GM15510 (cell line): Measurements from ENCODE around the gene HEMGN.

Source experiments
- POLR2A ChIP-seq: IDR thresholded peaks from 3 replicates; pipeline ENCODE4 v1.6.1; 2011; ENCODE audit warnings: borderline replicate concordance; ENCODE audit not compliant: insufficient read length; ENCODE audit errors: extremely low read depth

Gene HEMGN, protein sequence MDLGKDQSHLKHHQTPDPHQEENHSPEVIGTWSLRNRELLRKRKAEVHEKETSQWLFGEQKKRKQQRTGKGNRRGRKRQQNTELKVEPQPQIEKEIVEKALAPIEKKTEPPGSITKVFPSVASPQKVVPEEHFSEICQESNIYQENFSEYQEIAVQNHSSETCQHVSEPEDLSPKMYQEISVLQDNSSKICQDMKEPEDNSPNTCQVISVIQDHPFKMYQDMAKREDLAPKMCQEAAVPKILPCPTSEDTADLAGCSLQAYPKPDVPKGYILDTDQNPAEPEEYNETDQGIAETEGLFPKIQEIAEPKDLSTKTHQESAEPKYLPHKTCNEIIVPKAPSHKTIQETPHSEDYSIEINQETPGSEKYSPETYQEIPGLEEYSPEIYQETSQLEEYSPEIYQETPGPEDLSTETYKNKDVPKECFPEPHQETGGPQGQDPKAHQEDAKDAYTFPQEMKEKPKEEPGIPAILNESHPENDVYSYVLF

DNA sequence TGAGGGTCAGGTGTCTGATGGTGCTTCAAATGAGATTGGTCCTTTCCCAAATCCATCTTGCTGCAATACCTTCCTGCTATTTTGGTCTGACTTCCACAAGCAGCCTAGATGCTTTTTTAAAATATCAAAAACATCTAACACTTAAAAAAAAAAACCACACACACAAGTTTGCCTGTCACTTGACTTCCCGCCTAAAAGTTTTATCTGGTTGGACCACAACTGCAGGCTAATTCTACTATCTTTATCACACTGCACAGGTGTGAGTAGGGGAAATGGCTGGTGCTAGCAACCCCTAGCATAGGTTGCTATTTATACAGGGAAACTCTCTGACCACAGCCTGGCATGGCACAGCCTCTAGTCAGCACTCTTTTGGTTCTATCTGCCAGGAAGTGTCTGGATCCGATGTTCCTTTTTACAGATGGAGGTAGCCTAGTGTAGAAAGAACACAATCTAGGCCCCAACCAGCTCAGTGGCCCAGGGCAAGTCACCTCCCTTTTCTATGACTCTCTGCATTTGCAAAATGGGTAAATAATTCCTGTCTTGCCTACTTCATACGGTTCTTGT is at the start of gene HEMGN:
TSS of gene HEMGN (minus strand) at position 92 of the 564 bp plus-strand sequence. CDS start at position 56, 36 bp downstream.
- no peak for TF ChIP-seq POLR2A

DNA sequence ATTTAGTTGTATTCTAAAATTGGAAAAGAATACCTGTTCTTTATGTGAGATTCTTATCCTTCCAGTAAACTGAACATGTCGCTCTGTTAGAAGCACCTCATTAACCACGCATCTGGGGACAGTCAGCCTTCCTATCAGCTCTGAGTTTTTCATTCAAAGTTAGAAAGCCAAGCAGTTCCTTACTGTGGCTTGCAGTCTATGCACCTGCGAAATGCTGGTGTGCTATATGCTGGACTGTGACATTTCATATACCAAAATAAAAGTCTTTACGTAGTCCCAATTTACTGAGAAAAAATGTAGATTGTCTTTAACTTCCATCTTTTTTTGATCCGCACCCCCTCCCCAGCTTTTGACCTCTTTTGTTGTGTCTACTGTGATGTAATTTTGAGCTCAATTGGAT is 49.5 kb upstream of the HEMGN start:
- no peak for TF ChIP-seq POLR2A

DNA sequence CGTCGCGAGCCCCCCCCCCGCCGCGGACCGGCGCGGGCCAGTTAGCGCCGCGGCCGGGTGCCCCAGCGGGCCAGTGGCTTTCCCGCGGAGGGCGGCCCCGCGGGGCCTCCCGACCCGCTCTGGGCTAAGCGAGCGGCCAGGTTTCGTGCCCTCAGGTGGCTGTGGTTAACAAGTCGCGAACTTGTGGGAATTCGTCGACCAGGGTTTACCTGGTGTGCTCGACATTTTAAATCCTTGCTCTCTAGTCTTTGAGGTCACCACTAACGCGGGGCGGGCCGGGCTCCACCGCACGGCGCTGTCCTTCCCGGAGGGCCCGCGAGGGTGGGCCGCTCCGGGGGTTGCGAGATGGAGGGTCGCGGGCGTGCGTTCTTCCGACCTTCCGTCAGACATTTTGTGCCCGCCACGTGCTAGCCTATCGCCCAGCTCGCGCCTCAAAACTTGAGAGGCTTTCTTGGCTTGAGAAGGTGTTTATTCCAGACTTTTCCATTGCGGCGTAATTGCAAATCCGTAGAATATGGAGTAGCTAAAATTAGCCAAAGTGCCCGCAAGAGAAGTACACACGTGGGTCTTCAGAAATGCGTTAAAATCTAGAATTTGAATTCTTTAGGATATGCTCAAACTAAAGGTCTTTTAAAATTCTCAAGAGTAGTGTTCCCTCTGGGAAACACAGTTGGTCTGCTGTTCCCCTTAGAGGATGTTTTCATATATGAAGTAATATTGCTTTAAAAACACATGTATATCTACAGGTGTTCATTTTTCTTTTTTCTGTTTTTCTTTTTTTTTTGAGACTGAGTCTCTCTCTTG is 47.3 kb upstream of the HEMGN start:
- no peak for TF ChIP-seq POLR2A

DNA sequence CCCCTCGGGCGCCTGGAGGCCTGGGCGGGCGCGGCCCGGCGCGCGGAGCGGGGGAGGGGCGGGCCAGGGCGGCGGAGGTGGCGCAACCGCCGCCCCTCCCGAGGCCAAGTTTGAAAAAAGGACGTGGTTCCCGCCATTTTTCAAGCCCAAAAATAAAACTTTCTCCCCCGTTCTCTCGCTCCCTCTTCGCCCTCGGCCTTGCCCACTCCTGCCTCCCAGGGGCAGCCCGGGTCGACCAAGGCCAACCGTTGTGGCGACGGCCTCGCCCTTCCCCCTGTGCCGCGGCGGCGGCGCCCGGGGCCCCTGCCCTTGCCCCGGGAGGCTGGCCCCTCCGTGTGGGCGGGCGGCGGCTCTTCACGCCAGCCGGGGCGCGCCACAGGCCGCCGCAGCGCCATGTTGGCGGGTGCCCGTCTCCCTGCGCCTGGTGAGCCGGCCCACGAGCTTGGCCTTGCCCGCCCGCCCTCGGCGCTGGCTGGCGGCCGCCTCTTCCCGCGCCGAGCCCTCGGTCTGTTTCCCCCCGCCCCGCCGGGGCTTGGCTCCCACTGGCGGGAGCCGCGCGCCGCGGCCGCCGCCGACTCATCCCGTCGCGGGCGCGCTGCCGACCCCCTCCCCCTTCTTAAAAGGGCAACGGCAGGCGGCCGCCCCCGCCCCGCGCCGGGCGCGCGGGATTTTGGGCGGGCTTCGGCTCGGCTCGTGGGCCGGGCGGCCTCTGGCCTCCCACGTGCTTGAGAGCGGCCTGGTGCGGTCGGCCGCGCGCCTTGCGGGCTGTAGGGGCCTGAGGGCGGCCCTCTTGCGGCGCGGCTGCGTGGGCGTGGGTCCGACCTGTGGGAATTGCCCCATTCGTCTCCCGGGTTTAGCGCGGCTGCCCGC is 46.5 kb upstream of the HEMGN start:
- peak; percentile 56 for TF ChIP-seq POLR2A

DNA sequence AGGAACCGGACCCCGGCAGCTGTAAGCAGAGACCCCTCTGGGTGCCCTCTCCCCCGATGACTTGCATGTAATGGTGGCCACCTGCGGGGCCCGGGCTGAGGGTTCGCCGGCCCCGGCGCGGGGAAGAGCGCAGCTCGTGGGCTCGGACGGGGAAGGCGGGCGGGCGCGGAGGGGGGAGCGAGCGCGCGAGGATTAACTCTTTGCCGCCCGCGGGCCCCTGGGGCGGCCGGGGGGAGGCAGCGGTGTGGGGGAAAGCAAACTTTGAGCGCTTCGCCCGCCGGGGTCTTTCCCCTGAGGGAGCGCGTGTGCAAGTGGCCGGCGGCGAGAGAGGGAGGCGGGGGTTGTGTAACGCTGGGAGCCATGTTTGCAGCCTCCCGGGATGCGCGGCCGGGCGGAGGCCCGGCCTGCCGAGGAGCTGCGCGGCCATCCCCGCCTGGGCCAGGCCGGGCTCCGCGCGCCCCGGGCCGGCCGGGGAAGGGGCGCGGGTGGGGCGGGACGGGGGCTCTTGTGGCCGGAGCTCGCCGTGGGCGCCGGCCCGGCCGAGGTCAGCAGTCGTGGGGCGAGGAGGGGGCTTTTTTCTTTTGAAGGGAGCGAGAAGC is 45.7 kb upstream of the HEMGN start:
- TF ChIP-seq POLR2A, result no peak

DNA sequence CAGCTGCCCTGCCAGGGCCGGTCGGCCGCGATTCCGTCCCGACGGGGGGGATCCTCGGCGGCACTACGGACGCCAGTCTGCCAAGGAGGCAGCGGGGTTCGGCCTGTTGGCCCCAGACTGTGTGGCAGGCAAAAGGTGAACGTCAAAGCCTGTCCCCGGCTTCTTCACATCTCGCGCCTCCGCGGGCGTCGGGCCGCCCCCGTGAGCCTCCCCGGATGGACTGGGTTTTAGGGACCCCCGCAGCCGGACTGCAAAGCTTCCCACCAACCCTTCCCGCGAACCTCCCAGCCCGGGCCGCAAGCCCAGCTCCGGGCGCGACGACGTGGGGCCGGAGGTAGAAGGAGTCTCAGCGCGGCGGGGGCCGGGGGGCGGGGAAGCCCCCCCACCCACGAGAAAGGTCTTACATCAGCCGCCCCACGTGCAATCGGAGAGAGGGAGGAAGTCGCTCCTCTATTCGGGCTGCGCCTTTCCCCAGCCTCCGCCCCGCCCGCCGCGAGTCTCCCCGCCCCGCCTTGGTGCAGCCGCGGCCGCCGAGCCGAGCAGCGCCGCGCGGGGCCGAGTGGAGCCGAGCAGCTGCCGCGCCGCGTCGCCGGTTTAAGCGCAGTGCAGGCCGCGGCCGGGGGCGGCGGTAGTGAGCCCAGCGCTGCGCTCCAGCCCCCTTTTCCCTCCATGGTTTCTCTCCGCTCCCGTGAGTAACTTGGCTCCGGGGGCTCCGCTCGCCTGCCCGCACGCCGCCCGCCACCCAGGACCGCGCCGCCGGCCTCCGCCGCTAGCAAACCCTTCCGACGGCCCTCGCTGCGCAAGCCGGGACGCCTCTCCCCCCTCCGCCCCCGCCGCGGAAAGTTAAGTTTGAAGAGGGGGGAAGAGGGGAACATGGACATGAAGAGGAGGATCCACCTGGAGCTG is 45.0 kb upstream of the HEMGN start, which contains the start of gene ANP32B:
TSS of gene ANP32B (plus strand) at position 659 of the 906 bp plus-strand sequence. CDS start at position 874, 215 bp downstream.
- peak; percentile 56 for TF ChIP-seq POLR2A

DNA sequence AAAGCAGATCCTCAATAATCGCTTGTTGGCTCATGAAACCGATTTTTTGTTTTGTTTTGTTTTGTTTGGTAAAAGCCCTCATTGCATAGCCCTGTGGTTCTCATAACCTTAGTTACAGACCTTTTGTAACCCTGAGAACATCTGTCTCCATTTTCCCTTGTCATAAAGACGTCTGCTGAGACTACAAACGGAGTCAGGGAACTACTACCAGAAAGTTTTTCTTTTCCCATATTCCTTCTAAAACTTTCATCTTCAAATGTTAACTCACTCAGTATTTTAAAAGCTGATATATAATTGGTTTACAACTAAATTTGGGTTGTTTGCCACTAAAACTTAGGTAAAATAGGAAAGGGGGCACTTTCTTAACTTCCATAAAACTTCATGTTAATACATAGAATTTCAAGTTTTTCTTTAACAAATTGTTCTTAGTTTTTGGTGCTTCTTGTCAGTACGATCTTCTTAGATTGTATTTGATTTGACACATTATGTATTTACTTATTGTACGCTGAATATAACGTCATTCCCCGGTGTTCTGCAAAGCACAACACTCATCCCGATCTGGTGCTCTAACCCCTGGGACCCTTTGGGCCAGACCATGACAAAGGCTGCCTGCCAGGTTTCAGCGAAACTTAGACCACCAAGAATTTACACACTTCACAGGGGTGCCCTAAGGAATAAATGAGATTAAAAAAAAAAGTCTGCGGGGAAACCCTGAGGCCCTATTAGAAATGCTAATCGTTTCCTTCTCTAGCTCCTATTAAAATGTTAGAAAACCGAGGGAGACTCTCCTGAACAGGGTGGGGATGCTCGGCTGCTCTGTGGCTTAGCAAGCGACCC is 44.1 kb upstream of the HEMGN start:
- no peak for TF ChIP-seq POLR2A

DNA sequence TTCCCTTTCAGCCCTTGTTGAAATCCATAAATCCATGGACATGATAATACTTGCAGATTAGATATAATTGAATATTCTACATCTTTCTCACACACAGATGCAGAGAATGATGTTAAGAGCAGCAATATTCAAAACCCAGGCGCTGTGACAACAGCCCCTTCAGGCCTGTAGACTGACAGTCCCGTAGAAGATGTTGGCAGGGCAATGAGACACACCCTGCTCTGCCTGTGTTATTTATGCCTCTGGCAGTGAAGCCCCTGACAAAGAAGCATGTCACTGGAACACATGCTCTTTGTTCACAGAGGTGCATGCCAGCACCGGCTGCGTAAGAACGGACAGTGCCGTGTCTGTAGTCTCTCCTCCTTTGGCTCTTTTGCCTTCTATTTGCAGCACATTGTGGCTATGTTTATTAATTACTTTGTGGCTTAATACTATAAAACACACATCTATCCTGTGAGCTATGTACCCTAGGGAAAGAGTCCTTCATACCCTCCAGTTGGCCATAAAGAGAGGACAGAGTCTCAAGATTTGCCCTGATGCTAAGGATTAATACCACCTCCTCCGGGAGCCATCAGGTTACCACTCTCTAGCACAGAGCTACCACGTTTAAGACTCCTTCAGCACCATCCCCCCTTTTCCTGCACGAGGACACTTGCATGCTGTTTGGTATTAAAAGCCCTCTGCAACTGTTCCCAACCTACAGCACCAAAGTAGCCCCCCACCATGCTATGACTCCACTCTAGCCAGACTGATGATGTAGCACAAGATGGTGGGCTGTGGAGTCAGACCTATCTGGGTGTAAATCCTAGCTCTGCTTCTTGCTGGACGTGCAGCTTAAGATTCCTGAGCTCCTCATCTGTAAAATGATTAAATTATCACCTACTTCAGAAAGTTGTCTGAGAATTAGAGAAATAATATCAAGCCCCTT is 43.2 kb upstream of the HEMGN start:
- TF ChIP-seq POLR2A, result no peak

DNA sequence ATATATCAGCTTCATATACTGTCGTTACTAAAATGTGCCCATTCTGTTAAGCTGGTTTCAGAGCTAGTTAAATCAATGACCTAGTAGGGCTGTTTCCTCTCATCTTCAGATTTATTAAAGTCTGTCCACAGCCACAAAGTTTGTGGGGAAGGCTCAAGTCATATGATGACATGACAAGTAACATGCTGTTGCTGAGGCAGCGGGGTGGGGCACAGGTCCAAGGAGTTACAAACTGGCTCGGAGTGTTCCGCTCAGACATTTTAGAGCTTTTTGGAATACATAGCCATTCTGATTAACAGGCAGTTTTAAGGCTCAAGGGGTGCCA is 42.5 kb upstream of the HEMGN start:
- no peak for TF ChIP-seq POLR2A

DNA sequence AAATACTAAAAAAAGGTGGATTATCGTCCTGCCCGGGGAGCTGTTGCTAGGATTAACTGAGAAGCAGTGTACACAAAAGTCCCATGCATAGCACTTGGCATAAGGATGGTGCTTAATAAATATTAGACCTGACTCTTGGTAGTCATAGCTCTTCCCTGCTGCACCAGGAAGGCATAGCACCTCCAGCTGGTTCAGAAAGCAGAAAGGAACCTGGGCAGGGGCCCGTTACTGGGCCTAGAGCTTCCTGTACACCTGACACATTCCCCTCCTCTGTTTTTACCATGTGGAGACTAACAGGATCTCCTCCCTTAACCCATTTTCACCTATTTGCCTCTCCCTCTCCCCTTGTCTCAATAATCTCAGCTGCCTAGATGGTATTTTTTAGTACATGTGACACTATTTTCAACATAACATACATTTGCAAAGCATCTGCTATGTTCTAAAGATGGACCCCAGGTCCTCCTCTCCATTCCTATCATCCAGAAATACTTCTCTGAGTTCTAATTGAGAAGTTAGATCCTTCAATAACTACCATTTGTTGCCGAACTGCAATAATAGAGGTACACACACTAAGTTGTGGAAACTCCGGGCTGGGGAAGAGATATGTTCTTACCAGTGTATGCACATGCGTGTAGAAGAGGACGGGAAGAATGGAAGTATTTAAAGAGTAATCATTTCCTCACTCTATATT is 42.0 kb upstream of the HEMGN start:
- no peak for TF ChIP-seq POLR2A
